ENCODE data around the gene ANKRD34B.

The ANKRD34B gene

DNA sequence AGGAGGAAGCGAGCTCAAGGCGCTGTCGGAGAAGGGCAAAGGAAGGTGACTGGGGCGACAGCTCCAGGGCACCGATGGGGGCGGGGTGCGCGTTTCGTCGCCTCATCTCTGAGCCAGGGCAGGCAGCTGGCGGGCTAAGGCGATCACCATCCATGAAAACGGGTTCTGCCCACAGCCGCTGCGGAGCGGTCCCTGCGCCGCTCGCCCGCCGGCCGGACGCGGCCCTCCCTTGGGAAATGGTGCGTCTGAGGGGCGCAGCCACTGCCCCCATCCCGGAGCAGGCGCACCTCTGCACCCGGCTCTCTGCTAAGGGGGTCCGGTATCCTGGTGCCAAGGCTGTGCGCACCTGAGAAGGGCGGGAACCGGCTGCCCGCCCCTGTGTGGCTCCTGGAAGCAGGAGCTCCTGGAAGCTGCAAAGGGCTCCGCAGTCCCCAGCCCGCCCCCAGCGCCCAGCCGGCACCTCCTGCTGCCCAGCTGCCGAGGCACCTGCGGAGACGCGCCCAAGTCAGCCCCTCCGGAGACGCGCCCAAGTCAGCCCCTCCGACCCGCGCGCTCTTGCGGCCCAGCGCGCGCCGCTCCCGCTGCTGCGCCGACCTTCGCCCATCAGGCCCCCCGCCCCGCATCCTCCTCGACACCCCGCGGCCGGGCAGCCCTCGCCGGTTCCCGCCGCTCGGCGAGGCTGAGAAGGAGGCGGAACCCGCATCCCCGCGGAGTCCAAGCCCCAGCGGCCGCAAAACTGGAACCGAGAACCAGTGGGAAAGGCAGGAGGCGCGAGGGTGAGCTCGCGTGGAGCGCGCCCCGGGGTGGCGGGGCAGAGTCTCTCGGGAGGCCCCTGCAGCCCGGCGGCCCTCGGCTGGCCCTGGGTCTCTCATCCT is 757 bp downstream of the ANKRD34B start:
- peak; percentile 65 for DNase-seq

DNA sequence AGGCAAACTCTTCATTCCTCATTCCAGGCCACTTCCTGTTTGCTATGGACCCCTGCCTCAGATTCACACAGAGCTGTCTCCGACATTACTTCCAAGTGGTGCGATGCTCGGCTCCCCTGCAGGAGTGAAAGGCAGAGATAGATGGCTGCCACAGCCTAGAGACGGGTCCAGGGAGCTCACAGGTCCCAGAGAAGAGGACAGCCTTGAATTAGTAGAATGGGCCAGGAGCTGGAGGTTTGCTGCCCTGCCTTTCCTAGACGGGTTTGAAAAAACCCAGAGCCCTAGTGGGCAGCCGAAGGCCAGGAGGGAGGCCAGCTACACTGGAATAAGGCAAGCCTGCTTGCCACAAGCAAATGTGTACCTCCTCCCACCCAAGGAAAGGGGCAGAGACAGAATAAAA is 1.8 kb downstream of the ANKRD34B start:
- DNase-seq, result no peak

DNA sequence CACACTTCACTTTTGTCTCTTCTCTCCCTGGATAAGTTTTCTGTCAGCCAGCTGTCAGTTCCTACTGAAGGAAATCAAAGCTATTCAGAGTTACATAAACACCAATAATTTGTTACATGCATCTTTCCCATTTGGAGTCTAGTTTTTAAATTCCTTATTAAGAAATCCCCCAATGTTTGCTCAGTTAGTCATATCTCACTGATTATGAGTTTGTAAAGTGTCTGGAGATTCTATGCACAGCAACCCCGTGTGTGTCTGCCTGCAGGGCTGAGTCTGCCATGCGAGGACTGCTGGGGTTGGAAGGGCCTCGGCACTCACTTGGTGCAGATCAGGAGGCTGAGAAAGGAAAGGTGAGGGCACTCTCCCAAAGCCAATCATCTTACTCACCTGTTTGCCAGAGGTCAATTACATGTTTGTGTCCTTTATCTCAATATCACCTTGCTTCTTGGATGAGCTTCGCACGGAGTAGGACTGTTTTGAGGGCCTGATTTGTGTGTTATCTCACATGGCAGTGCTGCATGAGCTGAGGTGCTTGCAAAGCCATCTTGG is 3.3 kb downstream of the ANKRD34B start:
- DNase-seq, result no peak

GRCh38 chr5:80565330-80565729 is 4.8 kb downstream of the ANKRD34B start:
- DNase-seq, result no peak

GRCh38 chr5:80559244-80559643 is 10.8 kb downstream of the ANKRD34B start:
- DNase-seq, result no peak

GRCh38 chr5:80555099-80555498 is 15.0 kb downstream of the ANKRD34B start:
- DNase-seq, result no peak

GRCh38 chr5:80554646-80555045 is 15.4 kb downstream of the ANKRD34B start:
- no peak for DNase-seq

DNA sequence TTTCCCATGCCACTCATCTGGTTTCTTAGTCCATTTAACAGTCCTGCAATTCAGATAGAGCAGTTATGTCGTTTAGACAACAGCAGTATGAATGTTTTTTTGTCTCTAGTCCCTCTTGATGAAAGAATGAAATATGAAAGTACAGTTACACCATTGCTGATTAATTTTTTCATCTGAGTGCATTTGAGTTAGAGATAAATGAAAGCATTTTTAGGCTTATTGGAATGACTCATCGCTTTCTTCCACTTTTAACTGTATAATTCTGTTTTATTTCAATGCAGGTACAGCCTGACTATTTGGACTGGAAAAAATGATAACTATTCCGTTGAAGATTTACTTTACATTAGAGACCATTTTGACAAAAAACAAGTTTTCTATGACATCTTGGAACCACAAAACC is 28.7 kb downstream of the ANKRD34B start:
- DNase-seq, result no peak

- DNase-seq, result no peak
These were observed 29.4 kb downstream of the ANKRD34B start for GRCh38 chr5:80540691-80541090.

DNA sequence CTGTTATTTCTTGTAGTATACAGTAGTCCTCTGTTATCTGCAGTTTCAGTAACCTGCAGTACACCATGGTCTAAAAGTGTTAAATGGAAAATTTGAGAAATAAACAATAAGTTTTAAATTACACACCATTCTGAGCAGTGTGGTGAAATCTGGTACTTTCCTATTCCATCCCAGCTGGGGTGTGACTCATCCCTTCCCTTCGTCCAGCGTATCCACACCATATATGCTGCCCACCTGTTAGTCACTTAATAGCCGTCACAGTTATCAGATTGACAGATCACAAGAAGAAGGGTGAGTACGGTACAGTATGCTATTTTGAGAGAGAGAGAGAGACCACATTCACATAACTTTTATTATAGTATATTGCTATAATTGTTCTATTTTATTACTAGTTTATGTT is 53.3 kb downstream of the ANKRD34B start:
- DNase-seq, result no peak

DNA sequence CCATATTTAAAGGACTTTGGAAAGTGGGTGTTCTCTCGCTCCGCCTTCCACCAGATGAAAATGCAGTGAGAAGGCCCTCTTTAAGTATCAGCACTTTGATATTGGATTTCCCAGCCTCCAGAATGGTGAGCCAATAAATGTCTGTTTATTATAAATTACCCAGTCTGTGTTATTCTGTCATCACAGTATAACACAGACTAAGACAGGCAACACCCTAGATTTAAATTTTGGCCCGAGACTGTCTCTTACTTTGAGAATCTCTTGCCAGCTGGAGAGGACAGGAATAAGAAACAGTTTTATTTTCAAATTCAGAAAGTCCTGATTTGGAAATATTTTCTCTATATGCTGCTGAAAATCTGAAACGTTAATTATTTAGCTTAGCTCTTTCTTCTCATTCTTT is 60.7 kb downstream of the ANKRD34B start:
- DNase-seq, result no peak

DNA sequence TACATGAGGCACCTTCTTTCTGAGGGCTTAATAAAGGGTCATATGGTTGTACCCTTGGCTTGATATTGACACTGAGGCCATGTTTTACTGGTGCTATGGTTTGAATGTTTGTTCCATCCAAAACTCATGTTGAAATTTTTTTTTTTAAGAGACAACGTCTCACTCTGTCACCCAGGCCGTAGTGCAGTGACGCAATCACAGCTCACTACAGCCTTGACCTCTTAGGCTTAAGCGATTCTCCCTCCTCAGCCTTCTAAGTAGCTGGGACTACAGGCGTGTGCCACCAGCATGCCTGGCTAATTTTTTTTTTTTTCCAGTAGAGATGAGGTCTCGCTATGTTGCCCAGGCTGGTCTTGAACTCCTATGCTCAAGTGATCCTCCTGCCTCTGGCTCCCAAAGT is 61.2 kb downstream of the ANKRD34B start:
- no peak for DNase-seq

DNA sequence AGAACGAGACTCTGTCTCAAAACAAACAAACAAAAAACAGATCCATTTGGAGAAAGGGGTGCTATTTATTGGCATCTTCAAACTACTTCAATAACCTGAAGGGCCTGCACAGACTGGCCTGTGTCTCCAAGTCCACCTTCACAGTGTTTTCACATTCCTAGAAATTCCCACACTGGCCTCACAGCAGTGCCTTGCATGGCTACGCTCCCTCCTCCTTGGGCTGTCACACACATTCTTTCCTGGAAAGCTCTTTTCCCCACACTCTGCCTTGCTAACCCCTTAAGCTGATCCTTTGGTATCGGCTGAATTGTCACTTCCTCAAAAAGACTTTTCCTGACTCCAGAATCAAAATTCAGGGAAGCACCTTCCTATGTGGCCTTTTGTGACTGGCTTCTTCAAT is 62.4 kb downstream of the ANKRD34B start:
- DNase-seq, result no peak

Measured in NCI-H146 (cell line).